Measurements from ENCODE around the gene RNPEP.

RNPEP gene

GRCh38 chr1:201964261-201964660 is 18.2 kb upstream of the RNPEP start:
- DNase-seq = no peak

DNA sequence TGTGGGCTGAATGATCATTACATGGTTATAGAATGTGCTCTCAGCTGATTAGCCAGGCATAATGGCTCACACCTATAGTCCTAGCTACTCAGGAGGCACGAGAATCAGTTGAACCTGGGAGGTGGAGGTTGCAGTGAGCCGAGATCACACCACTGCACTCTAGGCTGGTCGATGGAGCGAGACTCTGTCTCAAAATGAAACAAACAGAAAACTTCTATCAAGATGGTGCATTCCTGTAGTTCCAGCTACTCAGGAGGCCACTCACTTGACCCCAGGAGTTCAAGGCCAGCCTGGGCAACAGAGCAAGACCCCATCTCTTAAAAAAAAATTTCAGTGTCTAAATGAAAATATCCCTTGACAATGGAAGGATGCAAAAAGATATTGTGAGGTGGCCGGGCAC is 16.3 kb upstream of the RNPEP start:
- no peak for DNase-seq

DNA sequence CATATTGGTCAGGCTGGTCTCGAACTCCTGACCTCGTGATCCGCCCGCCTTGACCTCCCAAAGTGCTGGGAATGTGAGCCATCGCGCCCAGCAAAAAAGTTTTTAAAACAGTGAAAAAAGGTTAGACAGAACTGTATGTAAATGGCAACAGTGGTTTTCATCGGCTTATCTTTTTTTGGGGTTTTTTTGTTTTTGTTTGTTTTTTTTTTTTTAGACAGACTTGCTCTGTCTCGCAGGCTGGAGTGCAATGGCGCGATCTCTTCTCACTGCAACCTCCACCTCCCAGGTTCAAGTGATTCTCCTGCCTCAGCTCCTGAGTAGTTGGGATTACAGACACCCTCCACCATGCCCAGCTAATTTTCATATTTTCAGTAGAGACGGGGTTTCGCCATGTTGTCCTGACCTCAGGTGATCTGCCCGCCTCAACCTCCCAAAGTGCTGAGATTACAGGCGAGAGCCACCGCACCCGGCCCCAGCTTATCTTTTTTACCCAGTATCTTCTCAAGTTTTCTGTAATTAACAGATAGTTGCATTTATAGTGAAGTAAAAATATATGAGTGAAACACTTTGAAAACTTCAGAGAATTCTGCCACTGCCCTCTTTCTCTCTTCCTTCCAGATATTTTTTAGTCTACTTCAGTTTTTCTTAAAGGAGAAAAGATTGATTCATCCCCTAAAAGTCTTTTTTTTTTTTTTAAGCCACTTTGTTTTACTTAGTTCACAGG is 14.1 kb upstream of the RNPEP start:
- DNase-seq = no peak

- no peak for DNase-seq
Observed at GRCh38 chr1:201970334-201971159, 11.9 kb upstream of the RNPEP start.

GRCh38 chr1:201982082-201982622 is 296 bp upstream of the RNPEP start:
- DNase-seq = peak; percentile 48 to 56

DNA sequence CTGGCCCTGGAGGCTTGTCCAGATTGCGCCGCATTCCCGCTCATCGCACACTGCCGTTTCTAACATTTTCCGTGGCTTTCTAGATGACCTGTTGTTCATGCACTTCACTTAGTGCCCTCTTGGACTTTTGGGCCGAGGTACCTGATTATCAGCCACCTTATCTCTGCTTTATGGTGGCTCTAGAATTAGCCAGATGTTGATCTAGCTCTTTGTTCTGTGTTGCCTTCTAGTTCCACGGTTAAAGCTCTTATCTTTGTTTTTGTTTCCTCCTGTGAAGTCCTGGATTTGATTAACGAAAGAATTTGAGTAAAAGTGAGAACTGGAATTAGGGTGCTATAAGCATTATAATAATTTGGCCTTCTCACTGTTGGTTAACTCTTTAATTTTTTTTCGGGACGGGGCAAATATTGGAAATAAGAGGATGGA is 945 bp downstream of the RNPEP start:
- no peak for DNase-seq

- no peak for DNase-seq
Observed at GRCh38 chr1:201984446-201984845, 2.0 kb downstream of the RNPEP start.

- DNase-seq = no peak
Observed at GRCh38 chr1:201985355-201985754, 2.9 kb downstream of the RNPEP start.

DNA sequence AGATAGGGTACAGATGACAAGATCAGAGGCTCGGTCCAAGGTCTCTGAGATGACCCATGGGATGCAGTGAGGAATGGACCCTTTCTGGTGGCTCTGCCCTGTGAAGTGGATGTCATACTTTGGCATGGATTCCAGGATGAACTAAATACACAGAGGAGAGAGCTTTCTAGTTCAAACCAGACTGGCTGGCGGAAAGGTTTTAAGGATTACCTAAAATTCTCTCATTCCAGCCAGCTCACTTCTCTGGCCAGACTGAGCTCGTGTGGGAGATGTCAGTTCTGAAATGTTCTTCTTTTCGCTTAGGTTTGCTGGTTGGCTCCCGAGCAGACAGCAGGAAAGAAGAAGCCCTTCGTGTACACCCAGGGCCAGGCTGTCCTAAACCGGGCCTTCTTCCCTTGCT is 6.2 kb downstream of the RNPEP start:
- DNase-seq = no peak

DNA sequence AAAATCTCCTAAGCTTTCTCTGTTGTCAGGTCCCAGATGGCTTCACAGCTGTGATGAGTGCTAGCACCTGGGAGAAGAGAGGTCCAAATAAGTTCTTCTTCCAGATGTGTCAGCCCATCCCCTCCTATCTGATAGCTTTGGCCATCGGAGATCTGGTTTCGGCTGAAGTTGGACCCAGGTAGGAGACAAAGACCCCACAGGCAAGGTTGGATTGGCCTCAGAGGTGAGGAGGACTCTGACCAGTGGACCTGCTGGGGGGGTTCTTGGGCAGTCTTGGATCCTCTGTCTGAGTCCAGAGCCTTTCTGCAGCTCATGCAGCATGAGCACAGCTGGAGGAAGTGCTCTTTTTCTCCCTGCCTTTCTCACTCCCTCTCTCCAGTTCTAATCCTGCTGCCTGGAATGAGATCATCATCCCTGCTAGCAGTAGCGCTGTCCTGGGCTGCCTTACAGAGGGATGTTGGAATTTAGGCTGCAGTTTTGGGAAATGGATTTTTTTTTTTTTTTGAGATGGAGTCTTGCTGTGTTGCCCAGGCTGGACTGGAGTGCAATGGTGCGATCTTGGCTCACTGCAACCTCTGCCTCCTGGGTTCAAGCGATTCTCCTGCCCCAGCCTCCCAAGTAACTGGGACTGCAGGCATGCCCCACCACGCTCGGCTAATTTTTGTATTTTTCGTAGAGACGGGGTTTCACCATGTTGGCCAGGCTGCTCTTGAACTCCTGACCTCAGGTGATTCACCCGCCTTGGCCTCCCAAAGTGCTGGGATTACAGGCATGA is 7.1 kb downstream of the RNPEP start:
- no peak for DNase-seq

- no peak for DNase-seq
Observed at GRCh38 chr1:201990427-201990826, 8.0 kb downstream of the RNPEP start.

DNA sequence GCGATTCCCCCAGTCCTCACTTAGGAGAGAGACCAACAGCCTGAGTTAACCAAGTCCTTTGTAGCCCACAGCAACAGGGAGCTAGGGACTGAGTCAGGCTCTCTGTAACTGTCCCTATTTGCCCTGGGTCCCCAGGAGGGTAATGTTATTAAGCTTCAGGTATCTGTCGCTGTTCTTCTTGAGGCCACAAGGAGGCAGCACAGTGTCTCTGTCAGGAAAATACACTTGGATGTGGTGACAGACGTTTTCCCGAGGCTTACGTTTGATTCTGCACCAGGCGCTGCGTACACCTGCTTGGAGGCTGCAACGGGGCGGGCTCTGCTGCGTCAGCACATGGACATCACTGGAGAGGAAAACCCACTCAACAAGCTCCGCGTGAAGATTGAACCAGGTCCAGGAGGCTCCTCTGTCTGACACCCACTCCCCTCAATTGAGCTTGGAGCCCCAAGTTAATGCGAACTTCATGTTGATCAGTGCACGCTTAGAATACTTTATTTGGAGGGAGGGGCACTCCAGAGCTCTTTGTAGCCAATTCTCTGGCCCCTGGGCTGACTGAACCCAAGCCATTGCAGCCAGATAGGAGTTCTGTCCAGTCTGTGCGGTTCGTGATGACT is 17.3 kb downstream of the RNPEP start:
- peak in 1 of 2 experiments; percentile 2 for DNase-seq

- no peak for DNase-seq
Observed at GRCh38 chr1:202002507-202002906, 20.1 kb downstream of the RNPEP start.

DNA sequence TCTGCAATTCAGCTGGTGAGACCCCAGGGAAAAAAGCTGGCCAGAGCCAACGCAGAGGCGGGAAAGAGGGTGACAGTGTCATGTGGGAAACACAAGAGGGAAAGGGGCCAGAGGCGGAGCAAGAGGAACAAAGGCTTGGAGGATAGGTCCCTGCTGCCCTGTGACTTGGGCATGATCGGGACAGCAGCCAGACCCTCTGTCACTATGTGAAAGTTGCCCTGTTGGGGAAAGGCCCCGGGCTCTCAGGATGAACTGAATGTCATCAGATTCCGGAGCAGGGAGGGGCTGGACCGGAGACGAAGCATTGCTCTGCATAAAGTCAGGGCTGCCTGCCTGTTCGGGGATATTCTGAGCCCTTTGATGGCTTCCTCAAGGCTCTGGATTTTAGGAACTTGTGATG is 22.3 kb downstream of the RNPEP start:
- DNase-seq = no peak

DNA sequence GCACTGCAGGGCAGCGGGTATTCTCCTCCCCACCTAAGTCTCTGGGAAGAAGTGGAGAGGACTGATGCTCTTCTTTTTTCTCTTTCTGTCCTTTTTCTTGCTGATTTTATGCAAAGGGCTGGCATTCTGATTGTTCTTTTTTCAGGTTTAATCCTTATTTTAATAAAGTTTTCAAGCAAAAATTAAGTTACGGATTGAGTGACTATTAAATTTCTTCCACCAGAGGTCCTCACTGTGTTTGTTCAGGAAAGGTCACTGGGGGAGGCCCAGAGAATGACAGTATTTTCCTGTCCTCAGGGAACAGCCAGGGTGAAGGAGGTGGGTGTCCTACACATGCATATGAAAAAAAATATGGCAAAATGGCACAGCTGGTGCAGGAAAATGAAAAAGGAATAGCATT is 23.5 kb downstream of the RNPEP start:
- DNase-seq = no peak

DNA sequence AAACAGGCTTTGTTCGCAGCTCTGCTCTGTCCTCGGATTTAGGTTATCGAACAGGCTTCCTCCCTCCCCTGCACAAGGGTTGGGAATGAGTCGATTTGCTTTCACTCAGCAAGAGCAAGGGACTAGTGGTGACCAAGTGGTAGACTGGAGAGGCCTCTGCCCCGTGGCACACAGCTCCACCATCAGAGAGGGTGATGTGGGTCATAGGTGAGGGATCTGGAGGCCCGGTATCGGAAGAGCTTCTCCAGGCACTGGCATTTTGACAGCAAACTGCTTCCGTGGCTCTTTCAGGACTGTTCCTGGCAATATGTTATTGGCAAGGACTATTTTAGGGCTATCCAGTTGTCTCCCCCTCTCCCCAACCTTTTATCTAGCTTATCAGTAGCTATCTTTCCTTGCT is 24.9 kb downstream of the RNPEP start:
- DNase-seq = no peak

GRCh38 chr1:202007805-202008489 is 25.5 kb downstream of the RNPEP start:
- no peak for DNase-seq

DNA sequence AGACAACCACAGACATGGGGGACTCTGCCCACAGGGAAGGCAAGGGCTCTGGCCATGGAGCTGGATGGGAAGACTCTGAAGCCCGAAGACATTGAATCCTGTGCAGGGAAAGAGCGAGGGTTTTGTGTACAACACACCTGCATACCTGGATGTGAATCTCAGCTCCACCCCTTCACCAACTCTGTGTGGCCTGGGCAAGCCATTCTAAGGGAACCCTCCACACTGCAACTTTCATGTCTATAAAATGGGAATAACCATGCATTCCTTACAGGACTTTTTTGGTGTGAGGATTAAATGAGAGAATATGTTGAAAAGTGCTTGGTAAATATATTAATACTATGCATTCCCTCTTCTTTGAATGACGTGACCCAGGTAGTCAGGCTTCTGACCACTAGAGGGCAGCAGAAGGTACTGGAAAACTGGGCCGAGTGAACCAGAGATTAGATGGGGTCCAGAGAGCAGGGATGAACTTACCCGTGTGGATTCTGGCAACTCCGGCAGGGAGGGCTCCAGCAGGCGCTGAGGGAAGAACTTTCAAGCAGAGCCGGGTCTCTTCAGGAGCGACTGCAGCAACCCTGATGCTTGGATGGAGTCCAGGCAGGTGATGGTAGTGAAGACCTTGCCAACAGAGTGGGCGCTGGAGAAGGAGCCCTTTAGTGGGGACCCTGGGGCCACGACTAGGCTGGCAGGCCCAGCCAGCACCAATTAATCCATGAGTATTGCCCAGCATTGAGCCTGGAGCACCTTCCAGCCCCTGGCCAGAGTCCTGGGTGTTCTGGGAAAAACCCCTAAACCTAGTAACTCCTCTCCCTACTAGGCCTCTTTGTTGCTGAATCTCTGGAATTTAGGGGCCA is 27.1 kb downstream of the RNPEP start:
- DNase-seq = peak; percentile 47 to 52

GRCh38 chr1:202010180-202011015 is 27.9 kb downstream of the RNPEP start, which contains the start of gene ELF3:
ELF3 (plus strand) TSS chr1:202010587; CDS start chr1:202011137, 550 bp downstream.
- no peak for DNase-seq

DNA sequence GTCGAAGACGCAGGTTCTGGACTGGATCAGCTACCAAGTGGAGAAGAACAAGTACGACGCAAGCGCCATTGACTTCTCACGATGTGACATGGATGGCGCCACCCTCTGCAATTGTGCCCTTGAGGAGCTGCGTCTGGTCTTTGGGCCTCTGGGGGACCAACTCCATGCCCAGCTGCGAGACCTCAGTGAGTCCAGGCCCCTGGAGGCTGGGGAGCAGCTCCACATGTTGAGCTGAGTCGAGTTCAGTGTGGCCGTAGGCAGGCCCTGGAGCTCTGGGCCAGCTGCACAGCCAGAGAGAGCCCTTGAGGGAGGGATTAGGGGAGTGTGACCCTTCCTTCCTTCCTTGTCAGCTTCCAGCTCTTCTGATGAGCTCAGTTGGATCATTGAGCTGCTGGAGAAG is 29.5 kb downstream of the RNPEP start:
- no peak for DNase-seq
